ENCODE measurements around the gene FCN1.

DNA sequence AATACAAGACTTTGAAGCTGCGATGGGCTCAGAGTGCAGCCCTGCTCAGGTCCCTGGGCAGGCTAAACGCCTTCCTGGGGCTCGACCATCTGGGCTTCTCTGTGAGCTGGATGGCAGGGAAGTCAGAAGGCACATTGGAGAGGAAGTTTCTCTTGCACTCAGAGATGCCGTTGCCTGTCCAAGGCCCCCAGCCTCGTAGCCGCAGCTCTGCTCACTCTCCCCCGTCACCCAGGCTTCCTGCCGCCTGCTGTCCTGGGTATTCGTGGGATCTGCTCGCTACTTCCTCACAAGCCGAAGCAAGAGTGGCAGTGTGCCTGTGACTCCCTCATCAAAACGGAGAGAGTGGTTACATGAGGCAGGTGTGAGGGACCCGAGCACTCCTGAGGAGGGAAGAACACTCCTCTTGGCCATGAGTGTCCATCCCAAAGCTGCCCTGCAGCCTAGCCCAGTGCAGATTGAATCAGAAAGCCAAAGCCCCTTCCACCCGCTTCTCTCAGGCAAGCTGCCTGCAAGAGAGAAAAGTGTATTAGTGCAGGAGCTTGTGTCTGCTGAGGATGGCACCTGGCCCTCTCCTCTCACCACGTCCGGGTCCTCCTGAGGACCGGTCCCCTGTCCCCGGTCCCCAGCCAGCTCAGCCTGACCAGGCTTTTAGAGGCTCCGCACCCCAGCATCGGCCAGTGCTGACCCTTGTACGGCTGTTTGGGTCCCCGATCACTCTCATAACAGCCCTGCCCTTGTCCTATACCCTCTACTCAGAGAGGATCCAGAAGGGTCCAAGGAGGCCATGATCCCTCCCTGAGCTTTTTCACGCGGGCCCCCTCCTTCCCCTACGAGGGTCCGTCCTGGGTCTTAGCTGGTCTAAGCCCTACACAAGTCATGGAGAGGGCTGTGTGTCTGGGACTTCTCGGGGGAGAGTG, 29.8 kb downstream of the FCN1 start:
- TF ChIP-seq EZH2 (IDR thresholded peaks at IDR 0.05; ENCODE audit: low read depth, low read length, severe bottlenecking) (no peak), POLR2A (IDR thresholded peaks at IDR 0.05; ENCODE audit: control extremely low read depth in 1 of 2, low read depth in 2 of 2, low read length in 2 of 2) (no peak), TBP (IDR thresholded peaks at IDR 0.05; ENCODE audit: low read depth, low read length) (no peak), JUND (IDR thresholded peaks at IDR 0.05; ENCODE audit: low read length) (no peak), BACH1 (IDR thresholded peaks at IDR 0.05; ENCODE audit: low read length) (no peak), EP300 (IDR thresholded peaks at IDR 0.05; ENCODE audit: borderline replicate concordance in 1 of 2, low read depth in 2 of 2, low read length in 2 of 2) (no peak), CBX8 (IDR thresholded peaks at IDR 0.05; ENCODE audit: borderline replicate concordance, low read depth, low read length) (no peak), POLR2AphosphoS5 (IDR thresholded peaks at IDR 0.05; ENCODE audit: low read depth, low read length) (no peak), ZNF274 (IDR thresholded peaks at IDR 0.05; ENCODE audit: borderline replicate concordance, extremely low read depth, low read length) (no peak), CBX5 (IDR thresholded peaks at IDR 0.05; ENCODE audit: low read depth, low read length) (no peak), YY1 (IDR thresholded peaks at IDR 0.05; ENCODE audit: low read depth, low read length) (no peak), KDM4A (IDR thresholded peaks at IDR 0.05; ENCODE audit: low read depth, low read length, severe bottlenecking) (no peak)
- TF ChIP-seq, protein P1, sequence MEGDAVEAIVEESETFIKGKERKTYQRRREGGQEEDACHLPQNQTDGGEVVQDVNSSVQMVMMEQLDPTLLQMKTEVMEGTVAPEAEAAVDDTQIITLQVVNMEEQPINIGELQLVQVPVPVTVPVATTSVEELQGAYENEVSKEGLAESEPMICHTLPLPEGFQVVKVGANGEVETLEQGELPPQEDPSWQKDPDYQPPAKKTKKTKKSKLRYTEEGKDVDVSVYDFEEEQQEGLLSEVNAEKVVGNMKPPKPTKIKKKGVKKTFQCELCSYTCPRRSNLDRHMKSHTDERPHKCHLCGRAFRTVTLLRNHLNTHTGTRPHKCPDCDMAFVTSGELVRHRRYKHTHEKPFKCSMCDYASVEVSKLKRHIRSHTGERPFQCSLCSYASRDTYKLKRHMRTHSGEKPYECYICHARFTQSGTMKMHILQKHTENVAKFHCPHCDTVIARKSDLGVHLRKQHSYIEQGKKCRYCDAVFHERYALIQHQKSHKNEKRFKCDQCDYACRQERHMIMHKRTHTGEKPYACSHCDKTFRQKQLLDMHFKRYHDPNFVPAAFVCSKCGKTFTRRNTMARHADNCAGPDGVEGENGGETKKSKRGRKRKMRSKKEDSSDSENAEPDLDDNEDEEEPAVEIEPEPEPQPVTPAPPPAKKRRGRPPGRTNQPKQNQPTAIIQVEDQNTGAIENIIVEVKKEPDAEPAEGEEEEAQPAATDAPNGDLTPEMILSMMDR (IDR thresholded peaks at IDR 0.05; ENCODE audit: control extremely low read depth in 1 of 3, insufficient read depth in 1 of 3, low read depth in 1 of 3, low read length in 3 of 3): no peak
- TF ChIP-seq, protein P2, sequence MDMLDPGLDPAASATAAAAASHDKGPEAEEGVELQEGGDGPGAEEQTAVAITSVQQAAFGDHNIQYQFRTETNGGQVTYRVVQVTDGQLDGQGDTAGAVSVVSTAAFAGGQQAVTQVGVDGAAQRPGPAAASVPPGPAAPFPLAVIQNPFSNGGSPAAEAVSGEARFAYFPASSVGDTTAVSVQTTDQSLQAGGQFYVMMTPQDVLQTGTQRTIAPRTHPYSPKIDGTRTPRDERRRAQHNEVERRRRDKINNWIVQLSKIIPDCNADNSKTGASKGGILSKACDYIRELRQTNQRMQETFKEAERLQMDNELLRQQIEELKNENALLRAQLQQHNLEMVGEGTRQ (IDR thresholded peaks at IDR 0.05; ENCODE audit: low read length): no peak

Measured in H1 (cell line).